Neutrophil (primary cell): ENCODE measurements around the gene C1orf21.

Experiments
- H3K27ac ChIP-seq: fragments of 200-600 bp; sonication (generic); 2 replicates; pipeline ENCODE4 v1.5.1; 2016; ENCODE audit warnings: mild to moderate bottlenecking, moderate library complexity
- H3K27me3 ChIP-seq: fragments of 200-600 bp; sonication (generic); 2 replicates; pipeline ENCODE4 v1.6.0; 2016; ENCODE audit warnings: mild to moderate bottlenecking
- H3K36me3 ChIP-seq: fragments of 200-600 bp; sonication (generic); 2 replicates; pipeline ENCODE4 v1.5.1; 2017
- H3K4me1 ChIP-seq, 2 experiments: fragments of 200-600 bp in 1 of 2; sonication (generic) in 1 of 2; 1 replicate in 1 of 2; 2 replicates in 1 of 2; pipeline versions ENCODE4 v1.5.1 to v1.6.1; 2013 to 2016; ENCODE audit warnings: low read depth in 1 of 2, low read length in 1 of 2, mild to moderate bottlenecking in 1 of 2, moderate library complexity in 1 of 2; ENCODE audit not compliant: control insufficient read depth in 1 of 2, insufficient read depth in 1 of 2
- H3K4me3 ChIP-seq, 2 experiments: fragments of 200-600 bp in 1 of 2; sonication (generic) in 1 of 2; 1 replicate in 1 of 2; 2 replicates in 1 of 2; pipeline ENCODE4 v1.5.1; 2013 to 2016; ENCODE audit warnings: low read depth in 1 of 2, low read length in 1 of 2, mild to moderate bottlenecking in 1 of 2, moderate library complexity in 1 of 2
- H3K9me3 ChIP-seq: fragments of 200-600 bp; sonication (generic); 2 replicates; pipeline ENCODE4 v1.5.1; 2016
- CTCF ChIP-seq: fragments of 200-600 bp; sonication (generic); IDR thresholded peaks from 2 replicates; pipeline ENCODE4 v1.5.1; 2016; ENCODE audit warnings: antibody characterized with exemption

The C1orf21 gene

GRCh38 chr1:184568148-184568547 is 181.3 kb downstream of the C1orf21 start:
- TF ChIP-seq CTCF: no peak
- Histone ChIP-seq H3K4me1 (no peaks in the 10 kb centered on the region), H3K36me3 (no peaks in the 10 kb centered on the region), H3K4me3 (no peak overlapping the region), H3K9me3 (no peaks in the 10 kb centered on the region), H3K27ac (no peak overlapping the region), H3K27me3 (no peaks in the 10 kb centered on the region)

DNA sequence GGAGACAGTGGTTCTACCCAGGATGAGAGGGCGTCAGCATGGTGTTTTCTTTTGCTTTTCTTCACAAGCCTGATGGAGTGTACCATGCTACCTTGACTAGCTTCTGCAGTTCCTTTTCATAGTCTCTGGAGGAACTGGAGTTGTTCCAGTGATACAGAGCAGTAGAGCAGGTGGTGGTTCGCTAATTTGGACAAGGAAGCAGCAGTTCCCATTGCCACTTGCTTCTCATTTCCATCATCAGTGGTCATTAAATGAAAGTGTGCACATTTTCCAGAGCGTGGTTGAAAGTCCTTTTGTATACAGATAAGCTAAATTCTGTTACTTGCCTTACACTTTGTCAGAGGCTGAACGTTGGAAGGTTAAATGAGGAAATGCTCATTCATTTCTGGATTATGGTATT is 182.3 kb downstream of the C1orf21 start:
- Histone ChIP-seq H3K36me3 (no peaks in the 10 kb centered on the region), H3K4me3 (no peak overlapping the region), H3K4me1 (no peaks in the 10 kb centered on the region), H3K27me3 (no peaks in the 10 kb centered on the region), H3K9me3 (no peaks in the 10 kb centered on the region), H3K27ac (no peak overlapping the region)
- no peak for TF ChIP-seq CTCF

DNA sequence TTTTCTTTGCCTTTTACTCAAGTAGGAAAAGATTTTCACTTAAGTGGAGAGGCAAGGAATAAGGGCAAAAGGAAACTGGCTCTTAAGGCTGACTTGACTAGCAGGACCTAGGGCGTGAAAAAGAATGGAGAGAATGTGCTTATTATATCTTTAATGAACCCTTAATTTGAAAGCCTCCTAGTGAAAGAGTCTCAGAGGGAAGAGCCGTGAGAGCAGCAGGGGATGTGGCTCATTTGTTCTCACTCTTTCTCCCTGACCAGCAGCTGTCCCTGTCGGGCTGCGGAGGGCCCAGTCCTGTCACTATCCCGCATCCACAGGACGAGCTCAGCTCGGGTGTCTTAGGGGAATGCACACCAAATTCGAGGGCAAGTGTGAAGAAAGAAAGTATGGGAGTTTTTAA is 187.8 kb downstream of the C1orf21 start:
- Histone ChIP-seq H3K4me3 (no peak overlapping the region), H3K4me1 (no peaks in the 10 kb centered on the region), H3K36me3 (no peaks in the 10 kb centered on the region), H3K9me3 (no peaks in the 10 kb centered on the region), H3K27ac (no peak overlapping the region), H3K27me3 (no peaks in the 10 kb centered on the region)
- TF ChIP-seq CTCF: no peak

GRCh38 chr1:184576822-184577221 is 190.0 kb downstream of the C1orf21 start:
- Histone ChIP-seq H3K4me3 (no peak overlapping the region), H3K36me3 (no peaks in the 10 kb centered on the region), H3K27ac (no peak overlapping the region), H3K4me1 (no peaks in the 10 kb centered on the region), H3K9me3 (no peaks in the 10 kb centered on the region), H3K27me3 (no peaks in the 10 kb centered on the region)
- TF ChIP-seq CTCF: no peak

- H3K4me3 ChIP-seq: no peak overlapping the region
- no peak overlapping the region for H3K27ac ChIP-seq
- H3K4me1 ChIP-seq: no peaks in the 10 kb centered on the region
- H3K27me3 ChIP-seq: no peaks in the 10 kb centered on the region
- no peaks in the 10 kb centered on the region for H3K36me3 ChIP-seq
- TF ChIP-seq CTCF: no peak
- H3K9me3 ChIP-seq: no peaks in the 10 kb centered on the region
These were observed 190.5 kb downstream of the C1orf21 start for GRCh38 chr1:184577319-184577718.

- no peaks in the 10 kb centered on the region for H3K36me3 ChIP-seq
- TF ChIP-seq CTCF: no peak
- H3K4me3 ChIP-seq: no peak overlapping the region
- H3K4me1 ChIP-seq: no peaks in the 10 kb centered on the region
- H3K27ac ChIP-seq: no peak overlapping the region
- no peaks in the 10 kb centered on the region for H3K9me3 ChIP-seq
- no peaks in the 10 kb centered on the region for H3K27me3 ChIP-seq
These were observed 195.6 kb downstream of the C1orf21 start for GRCh38 chr1:184582411-184582810.
